ENCODE data around the gene MRPS15.

GRCh38 chr1:36448530-36449056 lies 15.6 kb downstream of the MRPS15 start:
- no peak for TF ChIP-seq CTCF (IDR thresholded peaks at IDR 0.05)
- no peak for TF ChIP-seq POLR2AphosphoS5 (IDR thresholded peaks at IDR 0.05)
